IMR-90 (cell line): Measurements from ENCODE around the gene EVL. TPM values are rescaled to one million over a fixed set of nuclear protein-coding genes. Genes with fewer than 3 reads are reported as not detected.
A peak's percentile ranks its signal among the peaks of the same experiment; 100 is the strongest.

Experiments used
- ATAC-seq: fragments of 200-7000 bp; cut with Tn5 transposase; 2 replicates; pipeline ENCODE4 v1.9.1; 2020; ENCODE audit warnings: low read depth, mild to moderate bottlenecking, moderate library complexity
- BruUV-seq: library from RNA; stranded (reverse); fragments of 400-500 nt; replicated peaks from 2 replicates; lab custom pipeline; 2021; lab: Mats Ljungman, UMichigan
- CTCF ChIA-PET: fragments of 300-600 bp; formaldehyde crosslinking; extraction: SDS; loops from one replicate; lab custom pipeline; 2021; ENCODE audit warnings: antibody characterized with exemption; lab: Yijun Ruan, JAX
- POLR2A ChIA-PET: fragments of 300-600 bp; sonication (Branson Sonifier 250); formaldehyde crosslinking; loops from one replicate; lab custom pipeline; 2022; ENCODE audit warnings: antibody characterized with exemption; ENCODE audit not compliant: unreplicated experiment; lab: Charles Lee
- DNase-seq: peaks from one replicate; pipeline ENCODE4 v3.0.0; 2013
- H2AFZ ChIP-seq: replicated peaks from 2 replicates; pipeline ENCODE3; 2013; ENCODE audit warnings: low read length, mild to moderate bottlenecking; ENCODE audit not compliant: poor library complexity
- H2AK5ac ChIP-seq: 2 replicates; pipeline ENCODE4 v1.6.1; 2013; ENCODE audit warnings: low read depth, low read length, inconsistent platforms
- H2AK9ac ChIP-seq: replicated peaks from 2 replicates; pipeline ENCODE3; 2013; ENCODE audit warnings: mild to moderate bottlenecking, low read depth, low read length, moderate library complexity; ENCODE audit not compliant: poor library complexity
- H2BK120ac ChIP-seq: 2 replicates; pipeline ENCODE4 v1.6.1; 2013; ENCODE audit warnings: low read depth, low read length, inconsistent platforms
- H2BK15ac ChIP-seq: 3 replicates; pipeline ENCODE4 v1.6.1; 2013; ENCODE audit warnings: low read depth, low read length, inconsistent platforms
- H2BK20ac ChIP-seq: 2 replicates; pipeline ENCODE4 v1.6.1; 2013; ENCODE audit warnings: low read depth, mild to moderate bottlenecking, inconsistent platforms, low read length, moderate library complexity
- H2BK5ac ChIP-seq: 2 replicates; pipeline ENCODE4 v1.6.1; 2013; ENCODE audit warnings: mild to moderate bottlenecking, low read depth, low read length, inconsistent platforms; ENCODE audit not compliant: poor library complexity, severe bottlenecking
- H3K14ac ChIP-seq: replicated peaks from 2 replicates; pipeline ENCODE4 v1.6.1; 2013; ENCODE audit warnings: low read depth, low read length, inconsistent platforms
- H3K18ac ChIP-seq: 2 replicates; pipeline ENCODE4 v1.6.1; 2013; ENCODE audit warnings: low read depth, low read length, control low read depth
- H3K23ac ChIP-seq: 2 replicates; pipeline ENCODE4 v1.6.1; 2013; ENCODE audit warnings: low read depth, low read length, inconsistent platforms
- H3K27ac ChIP-seq: 2 replicates; pipeline ENCODE4 v1.5.1; 2013; ENCODE audit warnings: mild to moderate bottlenecking, control low read depth, low read length; ENCODE audit not compliant: insufficient read depth
- H3K27me3 ChIP-seq: 2 replicates; pipeline ENCODE4 v1.6.1; 2013; ENCODE audit warnings: low read length; ENCODE audit not compliant: control insufficient read depth, insufficient read depth
- H3K36me3 ChIP-seq: 2 replicates; pipeline ENCODE4 v1.6.1; 2013; ENCODE audit warnings: low read length, mixed read lengths; ENCODE audit not compliant: control insufficient read depth, insufficient read depth
- H3K4ac ChIP-seq: 2 replicates; pipeline ENCODE4 v1.6.1; 2013; ENCODE audit warnings: low read depth, low read length, inconsistent platforms
- H3K4me1 ChIP-seq: 2 replicates; pipeline ENCODE4 v1.6.1; 2013; ENCODE audit warnings: low read length, mixed read lengths; ENCODE audit not compliant: control insufficient read depth, insufficient read depth
- H3K4me2 ChIP-seq: 2 replicates; pipeline ENCODE4 v1.6.1; 2013; ENCODE audit warnings: low read depth, mild to moderate bottlenecking, control low read depth, low read length, moderate library complexity
- H3K4me3 ChIP-seq: 2 replicates; pipeline ENCODE4 v1.5.1; 2013; ENCODE audit warnings: low read depth, mild to moderate bottlenecking, control low read depth, low read length, moderate library complexity; ENCODE audit not compliant: insufficient read depth
- H3K56ac ChIP-seq: 2 replicates; pipeline ENCODE4 v1.6.1; 2013; ENCODE audit warnings: low read length, inconsistent platforms; ENCODE audit not compliant: insufficient read depth; ENCODE audit errors: extremely low read depth
- H3K79me1 ChIP-seq, 2 experiments: 2 replicates each; pipeline ENCODE4 v1.6.1; 2013; ENCODE audit warnings: low read length in 2 of 2, inconsistent platforms in 1 of 2, low read depth in 1 of 2
- H3K9ac ChIP-seq: 2 replicates; pipeline ENCODE4 v1.6.1; 2013; ENCODE audit warnings: low read depth, low read length, control low read depth
- H3K9me1 ChIP-seq: 2 replicates; pipeline ENCODE4 v1.6.1; 2013; ENCODE audit warnings: low read length, inconsistent platforms; ENCODE audit not compliant: insufficient read depth
- H3K9me3 ChIP-seq: 2 replicates; pipeline ENCODE4 v1.6.1; 2013; ENCODE audit warnings: low read length; ENCODE audit not compliant: control insufficient read depth, insufficient read depth
- H4K20me1 ChIP-seq: 2 replicates; pipeline ENCODE4 v1.6.1; 2013; ENCODE audit warnings: low read length, inconsistent platforms; ENCODE audit not compliant: insufficient read depth
- H4K5ac ChIP-seq: 2 replicates; pipeline ENCODE4 v1.6.1; 2013; ENCODE audit warnings: mild to moderate bottlenecking, low read depth, low read length, control low read depth
- H4K8ac ChIP-seq, 2 experiments: 2 replicates each; pipeline ENCODE4 v1.6.1; 2013; ENCODE audit warnings: low read depth in 2 of 2, low read length in 2 of 2, control low read depth in 1 of 2, inconsistent platforms in 1 of 2
- H4K91ac ChIP-seq: 2 replicates; pipeline ENCODE4 v1.6.1; 2013; ENCODE audit warnings: low read depth, low read length, inconsistent platforms; ENCODE audit not compliant: insufficient read depth
- BHLHE40 ChIP-seq: fragments of 150-350 bp; IDR thresholded peaks from 2 replicates; pipeline ENCODE4 v1.6.1; 2016; ENCODE audit warnings: mild to moderate bottlenecking, low read depth, low read length
- CEBPB ChIP-seq: IDR thresholded peaks from 2 replicates; pipeline ENCODE4 v1.6.1; 2012; ENCODE audit warnings: low read depth, low read length, improper control_type of control experiment
- CHD1 ChIP-seq: IDR thresholded peaks from 2 replicates; pipeline ENCODE4 v1.6.1; 2012; ENCODE audit warnings: low read depth, low read length, improper control_type of control experiment
- CTCF ChIP-seq: conservative IDR thresholded peaks from 2 replicates; pipeline ENCODE4 v1.5.1; 2012; ENCODE audit warnings: mild to moderate bottlenecking, low read depth, low read length, improper control_type of control experiment
- FOS ChIP-seq: fragments of 150-350 bp; IDR thresholded peaks from 2 replicates; pipeline ENCODE4 v1.6.1; 2016; ENCODE audit warnings: low read depth, low read length
- MAFK ChIP-seq: IDR thresholded peaks from 2 replicates; pipeline ENCODE4 v1.6.1; 2012; ENCODE audit warnings: low read depth, low read length, improper control_type of control experiment
- MAZ ChIP-seq: IDR thresholded peaks from 2 replicates; pipeline ENCODE4 v1.6.1; 2012; ENCODE audit warnings: low read depth, mild to moderate bottlenecking, low read length, improper control_type of control experiment, moderate library complexity, borderline replicate concordance
- MXI1 ChIP-seq: IDR thresholded peaks from 2 replicates; pipeline ENCODE4 v1.6.1; 2012; ENCODE audit warnings: low read depth, mild to moderate bottlenecking, low read length, moderate library complexity, borderline replicate concordance
- NFE2L2 ChIP-seq: fragments of 150-350 bp; IDR thresholded peaks from 2 replicates; pipeline ENCODE4 v1.6.1; 2016; ENCODE audit warnings: low read depth, mild to moderate bottlenecking, low read length
- POLR2A ChIP-seq: IDR thresholded peaks from 2 replicates; pipeline ENCODE4 v1.6.1; 2012; ENCODE audit warnings: mild to moderate bottlenecking, low read depth, low read length
- RAD21 ChIP-seq: IDR thresholded peaks from 2 replicates; pipeline ENCODE4 v1.6.1; 2012; ENCODE audit warnings: low read length, improper control_type of control experiment
- RCOR1 ChIP-seq: IDR thresholded peaks from 2 replicates; pipeline ENCODE4 v1.6.1; 2012; ENCODE audit warnings: mild to moderate bottlenecking, low read length, improper control_type of control experiment; ENCODE audit not compliant: insufficient replicate concordance
- RFX5 ChIP-seq: IDR thresholded peaks from 2 replicates; pipeline ENCODE4 v1.8.0; 2012; ENCODE audit warnings: low read depth, mild to moderate bottlenecking, low read length, moderate library complexity
- SMC3 ChIP-seq: fragments of 150-350 bp; IDR thresholded peaks from 2 replicates; pipeline ENCODE4 v1.6.1; 2016; ENCODE audit warnings: low read depth, mild to moderate bottlenecking, antibody characterized with exemption, low read length, moderate library complexity
- WGBS, 2 experiments: methylation state at CpG; one replicate each; pipeline versions ENCODE4 v1.1.5 to v1.1.7; 2013; ENCODE audit warnings: missing lambda C conversion rate in 2 of 2; ENCODE audit not compliant: insufficient read length in 1 of 2; ENCODE audit errors: extremely low coverage in 2 of 2; 5-methylcytosine and 5-hydroxymethylcytosine counted together
- dilution Hi-C: fragments of 300-500 bp; cut with HindIII; formaldehyde crosslinking; loops from one replicate; pipeline ENCODE4 v1.14.3; 2018; ENCODE audit warnings: low sequenced_read_pairs; ENCODE audit not compliant: unreplicated experiment
- in situ Hi-C: fragments of 300-500 bp; cut with MboI; formaldehyde crosslinking; loops from 3 replicates; pipeline ENCODE4 v1.14.3; 2019; ENCODE audit warnings: low sequenced_read_pairs, inconsistent platforms, mixed read lengths
- intact Hi-C: fragments of 100-400 bp; cut with micrococcal nuclease; formaldehyde crosslinking; loops from 2 replicates; pipeline ENCODE4 v1.10.0; 2022
- polyA plus RNA-seq, 3 experiments: library from polyadenylated mRNA; depleted of rRNA; stranded (reverse); fragments of >200 nt; gene quantifications; 2 replicates each; pipeline ENCODE4 v1.2.3, GENCODE V29; 2012; ENCODE audit warnings: low replicate concordance in 1 of 3
- total RNA-seq: library from RNA; depleted of rRNA; stranded (reverse); fragments of >200 nt; gene quantifications from 2 replicates; pipeline ENCODE4 v1.2.3, GENCODE V29; 2012
- TF ChIP-seq, protein P1 (sequence below): fragments of 150-350 bp; IDR thresholded peaks from 2 replicates; pipeline ENCODE4 v1.6.1; 2016; ENCODE audit warnings: low read depth, mild to moderate bottlenecking, low read length, moderate library complexity, borderline replicate concordance

The EVL gene
- total and polyA plus RNA-seq, 2 of the 4 experiments (the other 2 are of a cell fraction) = 7.2 to 36.5 TPM

DNA sequence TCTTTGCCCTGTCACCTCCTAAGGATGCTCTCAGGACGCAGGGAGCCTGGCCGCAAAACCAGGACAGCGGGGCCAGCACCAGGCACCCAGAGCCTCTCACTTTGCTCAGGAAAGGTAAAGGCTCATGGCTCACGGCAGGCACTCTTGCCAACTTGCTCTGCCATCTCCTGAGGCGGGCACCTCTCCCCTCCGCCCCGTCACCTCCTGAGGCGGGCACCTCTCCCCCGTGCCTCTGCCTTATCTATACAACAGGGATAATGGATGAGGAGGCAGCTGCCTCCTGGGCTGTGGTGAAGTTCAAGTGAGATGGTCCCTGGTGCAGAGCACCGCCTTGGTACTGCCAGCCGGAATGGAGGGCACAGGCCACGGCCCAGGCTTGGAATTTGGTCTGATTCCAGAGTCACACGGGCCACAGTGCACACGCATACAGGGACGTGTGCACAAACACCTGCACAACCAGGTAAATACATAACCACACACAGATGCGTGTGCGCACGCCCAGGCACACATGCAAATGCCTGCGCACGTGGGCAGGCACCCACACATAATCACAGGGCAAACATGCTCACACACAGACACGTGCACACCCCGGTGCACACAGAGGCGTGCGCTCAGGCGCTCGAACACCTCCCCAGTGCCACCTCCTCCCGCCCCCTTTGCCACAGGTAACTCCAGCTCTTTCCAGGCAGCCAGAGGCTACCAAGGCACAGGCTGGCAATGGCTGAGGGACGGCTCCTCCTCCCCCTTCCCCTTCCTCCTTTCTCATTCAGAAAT, 82.7 kb downstream of the EVL start:
- Histone ChIP-seq H4K8ac (no peak overlapping the region), H2BK20ac (no peak overlapping the region), H3K27me3 (no peaks in the 10 kb centered on the region; the same call in 1 of the 2 replicates), H2AK5ac (no peak overlapping the region), H3K14ac (no peak overlapping the region), H4K5ac (no peak overlapping the region), H3K4me1 (no peaks in the 10 kb centered on the region), H3K9ac (no peak overlapping the region), H3K9me3 (no peaks in the 10 kb centered on the region; the same call in 1 of the 2 replicates), H2BK120ac (no peak overlapping the region), H3K18ac (no peak overlapping the region), H2BK5ac (no peak overlapping the region), H3K23ac (no peak overlapping the region), H3K9me1 (no peaks in the 10 kb centered on the region), H3K56ac (no peak overlapping the region), H2AK9ac (peak overlapping the region; percentile 71), H2BK15ac (no peak overlapping the region), H4K20me1 (no peaks in the 10 kb centered on the region), H3K4ac (no peak overlapping the region), H3K79me1 (no peaks in the 10 kb centered on the region), H3K36me3 (peaks cover 4% of the 10 kb centered on the region; the same call in 1 of the 2 replicates), H2AFZ (no peak overlapping the region), H3K4me2 (no peak overlapping the region), H3K27ac (no peak overlapping the region), H3K4me3 (no peak overlapping the region), H4K91ac (no peak overlapping the region)
- POLR2A ChIA-PET = no interaction called here
- in situ Hi-C loops (no loop called here), intact Hi-C loops (no loop called here), dilution Hi-C loops (no loop called here)
- CTCF ChIA-PET = no interaction called here
- 75% methylated on average over 16 of the region's 28 CpGs; no CpG with 5 or more reads in 1 of the 2 experiments for WGBS, 2 experiments
- no peak for ATAC-seq
- no peak for DNase-seq
- no TSS peak for BruUV-seq
- TF ChIP-seq BHLHE40 (no peak), SMC3 (no peak), CEBPB (no peak), NFE2L2 (no peak), RFX5 (no peak), MAFK (no peak), RCOR1 (no peak), RAD21 (no peak), FOS (no peak), POLR2A (no peak), CHD1 (no peak), CTCF (no peak), MAZ (no peak), MXI1 (no peak)
- TF ChIP-seq, protein P1, sequence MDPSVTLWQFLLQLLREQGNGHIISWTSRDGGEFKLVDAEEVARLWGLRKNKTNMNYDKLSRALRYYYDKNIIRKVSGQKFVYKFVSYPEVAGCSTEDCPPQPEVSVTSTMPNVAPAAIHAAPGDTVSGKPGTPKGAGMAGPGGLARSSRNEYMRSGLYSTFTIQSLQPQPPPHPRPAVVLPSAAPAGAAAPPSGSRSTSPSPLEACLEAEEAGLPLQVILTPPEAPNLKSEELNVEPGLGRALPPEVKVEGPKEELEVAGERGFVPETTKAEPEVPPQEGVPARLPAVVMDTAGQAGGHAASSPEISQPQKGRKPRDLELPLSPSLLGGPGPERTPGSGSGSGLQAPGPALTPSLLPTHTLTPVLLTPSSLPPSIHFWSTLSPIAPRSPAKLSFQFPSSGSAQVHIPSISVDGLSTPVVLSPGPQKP = no peak
